Endothelial cell (in vitro differentiated cells): ENCODE measurements around the gene CFAP65. TPM values are rescaled to one million over a fixed set of nuclear protein-coding genes. Genes with fewer than 3 reads are reported as not detected.

ENCODE experiments used
- DNase-seq: peaks from one replicate; pipeline ENCODE4 v3.0.0; 2021; ENCODE audit warnings: low spot score
- H3K27ac Mint-ChIP-seq: one replicate; pipeline ENCODE4 v1.8.0; 2021; ENCODE audit warnings: mixed read lengths, inconsistent platforms; ENCODE audit not compliant: unreplicated experiment
- H3K27me3 Mint-ChIP-seq: one replicate; pipeline ENCODE4 v1.8.0; 2021; ENCODE audit warnings: mild to moderate bottlenecking, moderate library complexity, mixed read lengths, inconsistent platforms; ENCODE audit not compliant: unreplicated experiment
- H3K36me3 Mint-ChIP-seq: one replicate; pipeline ENCODE4 v1.8.0; 2021; ENCODE audit warnings: mild to moderate bottlenecking, low read depth, mixed read lengths, inconsistent platforms; ENCODE audit not compliant: unreplicated experiment
- H3K4me1 Mint-ChIP-seq: one replicate; pipeline ENCODE4 v1.8.0; 2021; ENCODE audit warnings: mild to moderate bottlenecking, mixed read lengths, inconsistent platforms; ENCODE audit not compliant: unreplicated experiment
- H3K4me3 Mint-ChIP-seq: one replicate; pipeline ENCODE4 v1.8.0; 2021; ENCODE audit warnings: mild to moderate bottlenecking, mixed read lengths, inconsistent platforms; ENCODE audit not compliant: unreplicated experiment
- H3K9me3 Mint-ChIP-seq: one replicate; pipeline ENCODE4 v1.8.0; 2021; ENCODE audit warnings: mixed read lengths, inconsistent platforms; ENCODE audit not compliant: unreplicated experiment
- CTCF ChIP-seq: fragments of 200-600 bp; sonication (generic); IDR thresholded peaks from one replicate; pipeline ENCODE4 v1.5.0; 2021; ENCODE audit warnings: antibody characterized with exemption; ENCODE audit not compliant: unreplicated experiment
- total RNA-seq: library from RNA; stranded (reverse); fragmentation: NEBNext Ultra II Directional; extraction: Animal tissue kit (Norgen Biotek cat#: 25700); gene quantifications from one replicate; pipeline ENCODE4 v1.2.1, GENCODE V29; 2021; ENCODE audit not compliant: unreplicated experiment

The CFAP65 gene
- total RNA-seq, 1 donor from 2014 or later: 0.59 TPM

GRCh38 chr2:219049282-219049681 lies 8.0 kb upstream of the CFAP65 start:
- peaks cover 4% of the 10 kb centered on the region for H3K36me3 Mint-ChIP-seq
- H3K9me3 Mint-ChIP-seq: no peaks in the 10 kb centered on the region
- no peaks in the 10 kb centered on the region for H3K4me1 Mint-ChIP-seq
- H3K4me3 Mint-ChIP-seq: no peak overlapping the region
- H3K27me3 Mint-ChIP-seq: peaks cover 4% of the 10 kb centered on the region
- H3K27ac Mint-ChIP-seq: no peak overlapping the region
- DNase-seq: no peak
- TF ChIP-seq CTCF: no peak

- H3K9me3 Mint-ChIP-seq: no peaks in the 10 kb centered on the region
- H3K4me1 Mint-ChIP-seq: peaks cover 14% of the 10 kb centered on the region
- DNase-seq: peak; percentile 82
- peaks cover 4% of the 10 kb centered on the region for H3K36me3 Mint-ChIP-seq
- no peaks in the 10 kb centered on the region for H3K27me3 Mint-ChIP-seq
- H3K4me3 Mint-ChIP-seq: no peak overlapping the region
- H3K27ac Mint-ChIP-seq: no peak overlapping the region
- no peak for TF ChIP-seq CTCF
Observed at GRCh38 chr2:219045937-219046550, 4.7 kb upstream of the CFAP65 start.

GRCh38 chr2:219042750-219043149 lies 1.4 kb upstream of the CFAP65 start:
- no peak for TF ChIP-seq CTCF
- Mint-ChIP-seq H3K9me3 (no peaks in the 10 kb centered on the region), H3K36me3 (no peaks in the 10 kb centered on the region)

GRCh38 chr2:219042157-219042556 lies 841 bp upstream of the CFAP65 start:
- TF ChIP-seq CTCF: no peak
- Mint-ChIP-seq H3K27ac (peak overlapping the region; percentile 24), H3K4me1 (peaks cover 14% of the 10 kb centered on the region), H3K4me3 (peak overlapping the region; percentile 19), H3K9me3 (no peaks in the 10 kb centered on the region), H3K27me3 (no peaks in the 10 kb centered on the region), H3K36me3 (no peaks in the 10 kb centered on the region)
- DNase-seq: no peak

More at GRCh38 chr2:219042750-219043149, 1.4 kb upstream of the CFAP65 start:
- no peak overlapping the region for H3K27ac Mint-ChIP-seq
- H3K4me1 Mint-ChIP-seq: peaks cover 14% of the 10 kb centered on the region
- no peak for DNase-seq
- no peak overlapping the region for H3K4me3 Mint-ChIP-seq
- no peaks in the 10 kb centered on the region for H3K27me3 Mint-ChIP-seq

GRCh38 chr2:219038600-219038999 lies 2.7 kb downstream of the CFAP65 start:
- Mint-ChIP-seq H3K27ac (no peak overlapping the region), H3K4me3 (no peak overlapping the region), H3K27me3 (no peaks in the 10 kb centered on the region)

More at GRCh38 chr2:219038600-219038999, 2.7 kb downstream of the CFAP65 start:
- TF ChIP-seq CTCF: no peak
- H3K4me1 Mint-ChIP-seq: peaks cover 14% of the 10 kb centered on the region
- no peak for DNase-seq
- H3K9me3 Mint-ChIP-seq: no peaks in the 10 kb centered on the region
- H3K36me3 Mint-ChIP-seq: no peaks in the 10 kb centered on the region
